HG03442 (cell line): ENCODE results near the gene TRIM44.
"Not testable (repeated sequence)": the region's sequence is repeated elsewhere in the genome, so short reads cannot be mapped to it uniquely, and the experiment has no call there.

Experiments used
- ATAC-seq: cut with Tn5 transposase; IDR thresholded peaks from one replicate; pipeline ENCODE4 v1.9.1; 2021; ENCODE audit warnings: mild to moderate bottlenecking, moderate library complexity; ENCODE audit not compliant: unreplicated experiment

The TRIM44 gene

GRCh38 chr11:35750315-35750714 lies 87.7 kb downstream of the TRIM44 start:
- no peak for ATAC-seq

- ATAC-seq = no peak
These were observed 88.5 kb downstream of the TRIM44 start for GRCh38 chr11:35750981-35751663.

GRCh38 chr11:35751664-35752061 lies 89.1 kb downstream of the TRIM44 start:
- no peak for ATAC-seq

GRCh38 chr11:35752115-35752514 lies 89.5 kb downstream of the TRIM44 start:
- ATAC-seq = no peak

GRCh38 chr11:35753573-35753972 lies 91.0 kb downstream of the TRIM44 start:
- ATAC-seq = not testable (repeated sequence)

- not testable (repeated sequence) for ATAC-seq
These were observed 97.4 kb downstream of the TRIM44 start for GRCh38 chr11:35759951-35760350.

- ATAC-seq = no peak
These were observed 99.3 kb downstream of the TRIM44 start for GRCh38 chr11:35761899-35762298.

- ATAC-seq = no peak
These were observed 100.7 kb downstream of the TRIM44 start for GRCh38 chr11:35763301-35763700.

- no peak for ATAC-seq
These were observed 101.2 kb downstream of the TRIM44 start for GRCh38 chr11:35763765-35764164.

- ATAC-seq = no peak
These were observed 101.8 kb downstream of the TRIM44 start for GRCh38 chr11:35764417-35764816.

GRCh38 chr11:35765211-35765610 lies 102.6 kb downstream of the TRIM44 start:
- no peak for ATAC-seq

GRCh38 chr11:35766651-35767050 lies 104.1 kb downstream of the TRIM44 start:
- ATAC-seq = no peak

GRCh38 chr11:35770425-35770824 lies 107.8 kb downstream of the TRIM44 start:
- ATAC-seq = not testable (repeated sequence)

GRCh38 chr11:35771722-35772121 lies 109.1 kb downstream of the TRIM44 start:
- no peak for ATAC-seq

- not testable (repeated sequence) for ATAC-seq
These were observed 114.7 kb downstream of the TRIM44 start for GRCh38 chr11:35777241-35777640.

- ATAC-seq = not testable (repeated sequence)
These were observed 116.4 kb downstream of the TRIM44 start for GRCh38 chr11:35778943-35779342.

- ATAC-seq = no peak
These were observed 116.8 kb downstream of the TRIM44 start for GRCh38 chr11:35779409-35779808.

- no peak for ATAC-seq
These were observed 118.6 kb downstream of the TRIM44 start for GRCh38 chr11:35780951-35781860.

- no peak for ATAC-seq
These were observed 119.4 kb downstream of the TRIM44 start for GRCh38 chr11:35781861-35782470.

GRCh38 chr11:35783809-35784208 lies 121.2 kb downstream of the TRIM44 start:
- no peak for ATAC-seq

- ATAC-seq = peak; percentile 45
These were observed 122.1 kb downstream of the TRIM44 start for GRCh38 chr11:35784699-35785098.
